Right lobe of liver (tissue), 6 donors: ENCODE results near the gene ACER3. TPM values are rescaled to one million over a fixed set of nuclear protein-coding genes. Genes with fewer than 3 reads are reported as not detected.
"Not testable (repeated sequence)": the region's sequence is repeated elsewhere in the genome, so short reads cannot be mapped to it uniquely, and the experiment has no call there.

ENCODE experiments used
- ATAC-seq, 4 donors: fragments of 200-7000 bp; cut with Tn5 transposase; one replicate each; pipeline ENCODE4 v1.9.1; 2020; ENCODE audit warnings: mild to moderate bottlenecking in 4 of 4, moderate library complexity in 4 of 4
- DNase-seq, 3 donors: peaks; one replicate each; pipeline ENCODE4 v3.0.0-alpha.2; 2020
- H3K27ac ChIP-seq, 3 donors: fragments of 200-600 bp; one replicate each; pipeline ENCODE4 v1.8.0; 2022
- H3K27me3 ChIP-seq, 2 donors: fragments of 200-600 bp; one replicate each; pipeline ENCODE4 v1.8.0; 2022
- H3K36me3 ChIP-seq, 4 donors: fragments of 200-600 bp; sonication (generic) in 1 of 4; one replicate each; pipeline versions ENCODE4 v1.5.1 to v1.8.0; 2017 to 2022; ENCODE audit warnings: control low read depth in 1 of 4
- H3K4me1 ChIP-seq, 4 donors: fragments of 200-600 bp; sonication (generic) in 1 of 4; one replicate each; pipeline versions ENCODE4 v1.5.1 to v1.8.0; 2017 to 2022; ENCODE audit warnings: control low read depth in 1 of 4
- H3K4me3 ChIP-seq, 3 donors: fragments of 200-600 bp; one replicate each; pipeline ENCODE4 v1.8.0; 2022
- H3K9me3 ChIP-seq, 4 donors: fragments of 200-600 bp; sonication (generic) in 1 of 4; one replicate each; pipeline versions ENCODE4 v1.5.1 to v1.8.0; 2017 to 2022; ENCODE audit warnings: control low read depth in 1 of 4
- CTCF ChIP-seq, 4 donors: fragments of 200-600 bp in 3 of 4; fragments of 450-650 bp in 1 of 4; IDR thresholded peaks; one replicate each; pipeline versions ENCODE4 v1.5.1 to v1.8.0; 2016 to 2022; ENCODE audit warnings: antibody characterized with exemption in 4 of 4, mild to moderate bottlenecking in 2 of 4
- POLR2A ChIP-seq: fragments of 450-650 bp; IDR thresholded peaks from one replicate; pipeline ENCODE4 v1.6.1; 2017; ENCODE audit warnings: antibody characterized with exemption, mild to moderate bottlenecking
- WGBS: methylation state at CpG from one replicate; pipeline ENCODE4 v1.1.6; 2018; ENCODE audit warnings: low coverage, low lambda C conversion rate; ENCODE audit not compliant: insufficient coverage; ENCODE audit errors: missing lambda C conversion rate; 5-methylcytosine and 5-hydroxymethylcytosine counted together
- intact Hi-C, 2 donors: fragments of 100-400 bp; cut with DNase I; formaldehyde crosslinking; loops; one replicate each; pipeline versions ENCODE4 v1.11.2 to v1.14.1; 2022
- total RNA-seq, 6 experiments: library from RNA; depleted of rRNA in 2 of 6; stranded (reverse); fragments of >200 nt in 2 of 6; fragmentation: NEBNext Ultra II Directional in 3 of 6; extraction: Animal tissue kit (Norgen Biotek cat#: 25700) in 3 of 6; gene quantifications; one replicate each; pipeline versions ENCODE4 v1.1.0 to v1.2.4, GENCODE V29; 2016 to 2023
- donor health status: DM: no; HTN: yes; CAD: no.
- donor health status: DM: no; HTN: no; CAD: no.
- donor health status: DM: no; HTN: no; CAD: no.
- donor health status: DM: no; HTN: yes; CAD: no.
- donor health status: DM: no; HTN: yes; CAD: no.

ACER3 gene
- total RNA-seq, 6 experiments from 2014 or later: 5.1 to 11.6 (median 7.3) TPM

- Histone ChIP-seq H3K27me3 (no peaks in the 10 kb centered on the region), H3K4me3 (no peak overlapping the region), H3K27ac (no peak overlapping the region), H3K9me3 (no peaks in the 10 kb centered on the region), H3K4me1 (no peaks in the 10 kb centered on the region), H3K36me3 (no peaks in the 10 kb centered on the region)
- no peak for ATAC-seq
- DNase-seq: no peak
- intact Hi-C loops: no loop called here
- no peak for TF ChIP-seq POLR2A
- TF ChIP-seq CTCF (IDR thresholded peaks at IDR 0.05): no peak
- WGBS: 50% methylated on average over 1 of the region's 1 CpG
Observed at GRCh38 chr11:76825726-76826396, 34.9 kb upstream of the ACER3 start.

DNA sequence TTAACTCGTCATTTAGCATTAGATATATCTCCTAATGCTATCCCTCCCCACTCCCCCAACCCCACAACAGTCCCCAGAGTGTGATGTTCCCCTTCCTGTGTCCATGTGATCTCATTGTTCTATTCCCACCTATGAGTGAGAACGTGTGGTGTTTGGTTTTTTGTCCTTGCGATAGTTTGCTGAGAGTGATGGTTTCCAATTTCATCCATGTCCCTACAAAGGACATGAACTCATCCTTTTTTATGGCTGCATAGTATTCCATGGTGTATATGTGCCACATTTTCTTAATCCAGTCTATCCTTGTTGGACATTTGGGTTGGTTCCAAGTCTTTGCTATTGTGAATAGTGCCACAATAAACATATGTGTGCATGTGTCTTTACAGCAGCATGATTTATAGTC lies 34.2 kb upstream of the ACER3 start:
- ATAC-seq, H3K27me3 ChIP-seq, H3K4me1 ChIP-seq, intact Hi-C loops, DNase-seq, H3K4me3 ChIP-seq, H3K9me3 ChIP-seq, H3K27ac ChIP-seq, H3K36me3 ChIP-seq: not testable (repeated sequence)
- 54% methylated on average over 3 of the region's 3 CpGs for WGBS

DNA sequence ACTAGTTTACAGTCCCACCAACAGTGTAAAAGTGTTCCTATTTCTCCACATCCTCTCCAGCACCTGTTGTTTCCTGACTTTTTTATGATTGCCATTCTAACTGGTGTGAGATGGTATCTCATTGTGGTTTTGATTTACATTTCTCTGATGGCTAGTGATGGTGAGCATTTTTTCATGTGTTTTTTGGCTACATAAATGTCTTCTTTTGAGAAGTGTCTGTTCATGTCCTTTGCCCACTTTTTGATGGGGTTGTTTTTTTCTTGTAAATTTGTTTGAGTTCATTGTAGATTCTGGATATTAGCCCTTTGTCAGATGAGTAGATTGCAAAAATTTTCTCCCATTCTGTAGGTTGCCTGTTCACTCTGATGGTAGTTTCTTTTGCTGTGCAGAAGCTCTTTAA lies 33.7 kb upstream of the ACER3 start:
- intact Hi-C loops, H3K9me3 ChIP-seq, H3K4me3 ChIP-seq, ATAC-seq, H3K36me3 ChIP-seq, H3K27ac ChIP-seq, H3K4me1 ChIP-seq, DNase-seq, H3K27me3 ChIP-seq: not testable (repeated sequence)

GRCh38 chr11:76830639-76831327 lies 29.9 kb upstream of the ACER3 start:
- H3K36me3 ChIP-seq: no peaks in the 10 kb centered on the region
- no peaks in the 10 kb centered on the region for H3K9me3 ChIP-seq
- ATAC-seq (no peak), DNase-seq (no peak)
- intact Hi-C loops: no loop called here
- TF ChIP-seq POLR2A (no peak), CTCF (IDR thresholded peaks at IDR 0.05) (no peak)
- 60% methylated on average over 9 of the region's 9 CpGs for WGBS
- H3K4me1 ChIP-seq: peaks cover 0 to under 1% (median 0%) of the 10 kb centered on the region in 4 donors
- no peak overlapping the region for H3K27ac ChIP-seq
- no peak overlapping the region for H3K4me3 ChIP-seq
- H3K27me3 ChIP-seq: no peaks in the 10 kb centered on the region

DNA sequence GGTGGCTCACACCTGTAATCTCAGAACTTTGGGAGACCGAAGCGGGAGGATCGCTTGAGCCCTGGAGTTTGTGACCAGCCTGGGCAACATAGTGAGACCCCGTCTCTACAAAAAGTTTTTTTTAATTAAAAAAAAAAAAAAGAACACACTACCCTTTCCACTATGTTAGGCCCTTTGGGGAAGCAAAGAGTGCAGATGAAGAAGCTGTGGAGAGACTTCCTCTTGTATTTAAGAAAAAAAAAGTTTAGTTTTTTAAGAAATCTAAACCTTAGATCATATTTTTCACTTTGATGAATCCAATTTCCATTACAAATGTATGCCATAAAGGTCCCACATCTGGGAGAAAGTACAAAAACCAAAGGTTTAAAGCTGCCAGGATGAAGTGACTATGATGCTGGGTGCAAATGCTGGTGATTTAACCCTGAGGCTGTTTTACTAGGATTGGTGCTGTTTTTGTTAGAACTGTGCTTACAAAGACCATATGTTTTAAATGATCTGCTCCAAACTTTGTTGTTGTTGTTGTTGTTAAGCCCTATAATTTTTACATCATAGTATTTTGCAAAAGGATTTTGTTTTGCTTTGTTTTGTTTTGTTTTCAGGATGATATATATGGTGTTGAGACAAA lies 28.9 kb upstream of the ACER3 start:
- intact Hi-C loops: no loop called here
- peaks cover 0 to 6% (median 0%) of the 10 kb centered on the region in 4 donors for H3K4me1 ChIP-seq
- H3K27me3 ChIP-seq: no peaks in the 10 kb centered on the region
- DNase-seq (no peak), ATAC-seq (no peak)
- no peak overlapping the region for H3K4me3 ChIP-seq
- H3K27ac ChIP-seq: no peak overlapping the region
- no peaks in the 10 kb centered on the region for H3K9me3 ChIP-seq
- TF ChIP-seq CTCF (IDR thresholded peaks at IDR 0.05) (no peak), POLR2A (no peak)
- H3K36me3 ChIP-seq: no peaks in the 10 kb centered on the region
- WGBS: 93% methylated on average over 4 of the region's 4 CpGs
